NCI-H2029 treated with DMSO at 0.1 percent for 48 hours (cell line): Measurements from ENCODE around the gene PIM2.

ENCODE experiments used
- DNase-seq: peaks from one replicate; lab custom pipeline; 2025; lab: John Stamatoyannopoulos, UW

Gene PIM2

DNA sequence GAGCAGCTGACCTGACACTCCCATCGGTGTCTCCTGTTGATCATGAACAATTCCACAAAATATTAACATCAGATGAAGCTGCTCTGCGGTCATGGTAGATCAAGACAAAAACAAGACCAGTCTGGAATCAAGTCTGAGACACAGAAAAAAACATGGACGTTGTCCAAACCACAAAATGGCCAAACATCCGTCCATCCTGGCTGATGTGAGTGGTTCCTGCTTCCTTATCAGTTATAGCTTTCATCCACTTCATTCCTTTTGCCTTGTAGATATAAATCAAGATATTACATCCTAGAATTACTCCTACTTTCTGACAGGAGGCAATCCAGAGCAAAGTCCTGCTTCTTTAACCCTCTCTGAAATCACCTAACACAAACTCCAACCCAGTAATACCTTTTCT lies 54.6 kb downstream of the PIM2 start:
- peak; percentile 33 for DNase-seq
